IMR-90 (cell line): Measurements from ENCODE around the gene ZNF385B. TPM values are rescaled to one million over a fixed set of nuclear protein-coding genes. Genes with fewer than 3 reads are reported as not detected.
A peak's percentile ranks its signal among the peaks of the same experiment; 100 is the strongest.

ENCODE experiments used
- ATAC-seq: fragments of 200-7000 bp; cut with Tn5 transposase; 2 replicates; pipeline ENCODE4 v1.9.1; 2020; ENCODE audit warnings: low read depth, mild to moderate bottlenecking, moderate library complexity
- BruUV-seq: library from RNA; stranded (reverse); fragments of 400-500 nt; replicated peaks from 2 replicates; lab custom pipeline; 2021; lab: Mats Ljungman, UMichigan
- CTCF ChIA-PET: fragments of 300-600 bp; formaldehyde crosslinking; extraction: SDS; loops from one replicate; lab custom pipeline; 2021; ENCODE audit warnings: antibody characterized with exemption; lab: Yijun Ruan, JAX
- POLR2A ChIA-PET: fragments of 300-600 bp; sonication (Branson Sonifier 250); formaldehyde crosslinking; loops from one replicate; lab custom pipeline; 2022; ENCODE audit warnings: antibody characterized with exemption; ENCODE audit not compliant: unreplicated experiment; lab: Charles Lee
- DNase-seq: peaks from one replicate; pipeline ENCODE4 v3.0.0; 2013
- H2AFZ ChIP-seq: replicated peaks from 2 replicates; pipeline ENCODE3; 2013; ENCODE audit warnings: low read length, mild to moderate bottlenecking; ENCODE audit not compliant: poor library complexity
- H2AK5ac ChIP-seq: 2 replicates; pipeline ENCODE4 v1.6.1; 2013; ENCODE audit warnings: low read depth, low read length, inconsistent platforms
- H2AK9ac ChIP-seq: replicated peaks from 2 replicates; pipeline ENCODE3; 2013; ENCODE audit warnings: mild to moderate bottlenecking, low read depth, low read length, moderate library complexity; ENCODE audit not compliant: poor library complexity
- H2BK120ac ChIP-seq: 2 replicates; pipeline ENCODE4 v1.6.1; 2013; ENCODE audit warnings: low read depth, low read length, inconsistent platforms
- H2BK15ac ChIP-seq: 3 replicates; pipeline ENCODE4 v1.6.1; 2013; ENCODE audit warnings: low read depth, low read length, inconsistent platforms
- H2BK20ac ChIP-seq: 2 replicates; pipeline ENCODE4 v1.6.1; 2013; ENCODE audit warnings: low read depth, mild to moderate bottlenecking, inconsistent platforms, low read length, moderate library complexity
- H2BK5ac ChIP-seq: 2 replicates; pipeline ENCODE4 v1.6.1; 2013; ENCODE audit warnings: mild to moderate bottlenecking, low read depth, low read length, inconsistent platforms; ENCODE audit not compliant: poor library complexity, severe bottlenecking
- H3K14ac ChIP-seq: replicated peaks from 2 replicates; pipeline ENCODE4 v1.6.1; 2013; ENCODE audit warnings: low read depth, low read length, inconsistent platforms
- H3K18ac ChIP-seq: 2 replicates; pipeline ENCODE4 v1.6.1; 2013; ENCODE audit warnings: low read depth, low read length, control low read depth
- H3K23ac ChIP-seq: 2 replicates; pipeline ENCODE4 v1.6.1; 2013; ENCODE audit warnings: low read depth, low read length, inconsistent platforms
- H3K27ac ChIP-seq: 2 replicates; pipeline ENCODE4 v1.5.1; 2013; ENCODE audit warnings: mild to moderate bottlenecking, control low read depth, low read length; ENCODE audit not compliant: insufficient read depth
- H3K27me3 ChIP-seq: 2 replicates; pipeline ENCODE4 v1.6.1; 2013; ENCODE audit warnings: low read length; ENCODE audit not compliant: control insufficient read depth, insufficient read depth
- H3K36me3 ChIP-seq: 2 replicates; pipeline ENCODE4 v1.6.1; 2013; ENCODE audit warnings: low read length, mixed read lengths; ENCODE audit not compliant: control insufficient read depth, insufficient read depth
- H3K4ac ChIP-seq: 2 replicates; pipeline ENCODE4 v1.6.1; 2013; ENCODE audit warnings: low read depth, low read length, inconsistent platforms
- H3K4me1 ChIP-seq: 2 replicates; pipeline ENCODE4 v1.6.1; 2013; ENCODE audit warnings: low read length, mixed read lengths; ENCODE audit not compliant: control insufficient read depth, insufficient read depth
- H3K4me2 ChIP-seq: 2 replicates; pipeline ENCODE4 v1.6.1; 2013; ENCODE audit warnings: low read depth, mild to moderate bottlenecking, control low read depth, low read length, moderate library complexity
- H3K4me3 ChIP-seq: 2 replicates; pipeline ENCODE4 v1.5.1; 2013; ENCODE audit warnings: low read depth, mild to moderate bottlenecking, control low read depth, low read length, moderate library complexity; ENCODE audit not compliant: insufficient read depth
- H3K56ac ChIP-seq: 2 replicates; pipeline ENCODE4 v1.6.1; 2013; ENCODE audit warnings: low read length, inconsistent platforms; ENCODE audit not compliant: insufficient read depth; ENCODE audit errors: extremely low read depth
- H3K79me1 ChIP-seq, 2 experiments: 2 replicates each; pipeline ENCODE4 v1.6.1; 2013; ENCODE audit warnings: low read length in 2 of 2, inconsistent platforms in 1 of 2, low read depth in 1 of 2
- H3K9ac ChIP-seq: 2 replicates; pipeline ENCODE4 v1.6.1; 2013; ENCODE audit warnings: low read depth, low read length, control low read depth
- H3K9me1 ChIP-seq: 2 replicates; pipeline ENCODE4 v1.6.1; 2013; ENCODE audit warnings: low read length, inconsistent platforms; ENCODE audit not compliant: insufficient read depth
- H3K9me3 ChIP-seq: 2 replicates; pipeline ENCODE4 v1.6.1; 2013; ENCODE audit warnings: low read length; ENCODE audit not compliant: control insufficient read depth, insufficient read depth
- H4K20me1 ChIP-seq: 2 replicates; pipeline ENCODE4 v1.6.1; 2013; ENCODE audit warnings: low read length, inconsistent platforms; ENCODE audit not compliant: insufficient read depth
- H4K5ac ChIP-seq: 2 replicates; pipeline ENCODE4 v1.6.1; 2013; ENCODE audit warnings: mild to moderate bottlenecking, low read depth, low read length, control low read depth
- H4K8ac ChIP-seq, 2 experiments: 2 replicates each; pipeline ENCODE4 v1.6.1; 2013; ENCODE audit warnings: low read depth in 2 of 2, low read length in 2 of 2, control low read depth in 1 of 2, inconsistent platforms in 1 of 2
- H4K91ac ChIP-seq: 2 replicates; pipeline ENCODE4 v1.6.1; 2013; ENCODE audit warnings: low read depth, low read length, inconsistent platforms; ENCODE audit not compliant: insufficient read depth
- BHLHE40 ChIP-seq: fragments of 150-350 bp; IDR thresholded peaks from 2 replicates; pipeline ENCODE4 v1.6.1; 2016; ENCODE audit warnings: mild to moderate bottlenecking, low read depth, low read length
- CEBPB ChIP-seq: IDR thresholded peaks from 2 replicates; pipeline ENCODE4 v1.6.1; 2012; ENCODE audit warnings: low read depth, low read length, improper control_type of control experiment
- CHD1 ChIP-seq: IDR thresholded peaks from 2 replicates; pipeline ENCODE4 v1.6.1; 2012; ENCODE audit warnings: low read depth, low read length, improper control_type of control experiment
- FOS ChIP-seq: fragments of 150-350 bp; IDR thresholded peaks from 2 replicates; pipeline ENCODE4 v1.6.1; 2016; ENCODE audit warnings: low read depth, low read length
- MAFK ChIP-seq: IDR thresholded peaks from 2 replicates; pipeline ENCODE4 v1.6.1; 2012; ENCODE audit warnings: low read depth, low read length, improper control_type of control experiment
- MAZ ChIP-seq: IDR thresholded peaks from 2 replicates; pipeline ENCODE4 v1.6.1; 2012; ENCODE audit warnings: low read depth, mild to moderate bottlenecking, low read length, improper control_type of control experiment, moderate library complexity, borderline replicate concordance
- MXI1 ChIP-seq: IDR thresholded peaks from 2 replicates; pipeline ENCODE4 v1.6.1; 2012; ENCODE audit warnings: low read depth, mild to moderate bottlenecking, low read length, moderate library complexity, borderline replicate concordance
- NFE2L2 ChIP-seq: fragments of 150-350 bp; IDR thresholded peaks from 2 replicates; pipeline ENCODE4 v1.6.1; 2016; ENCODE audit warnings: low read depth, mild to moderate bottlenecking, low read length
- POLR2A ChIP-seq: IDR thresholded peaks from 2 replicates; pipeline ENCODE4 v1.6.1; 2012; ENCODE audit warnings: mild to moderate bottlenecking, low read depth, low read length
- RAD21 ChIP-seq: IDR thresholded peaks from 2 replicates; pipeline ENCODE4 v1.6.1; 2012; ENCODE audit warnings: low read length, improper control_type of control experiment
- RCOR1 ChIP-seq: IDR thresholded peaks from 2 replicates; pipeline ENCODE4 v1.6.1; 2012; ENCODE audit warnings: mild to moderate bottlenecking, low read length, improper control_type of control experiment; ENCODE audit not compliant: insufficient replicate concordance
- RFX5 ChIP-seq: IDR thresholded peaks from 2 replicates; pipeline ENCODE4 v1.8.0; 2012; ENCODE audit warnings: low read depth, mild to moderate bottlenecking, low read length, moderate library complexity
- SMC3 ChIP-seq: fragments of 150-350 bp; IDR thresholded peaks from 2 replicates; pipeline ENCODE4 v1.6.1; 2016; ENCODE audit warnings: low read depth, mild to moderate bottlenecking, antibody characterized with exemption, low read length, moderate library complexity
- WGBS, 2 experiments: methylation state at CpG; one replicate each; pipeline versions ENCODE4 v1.1.5 to v1.1.7; 2013; ENCODE audit warnings: missing lambda C conversion rate in 2 of 2; ENCODE audit not compliant: insufficient read length in 1 of 2; ENCODE audit errors: extremely low coverage in 2 of 2; 5-methylcytosine and 5-hydroxymethylcytosine counted together
- dilution Hi-C: fragments of 300-500 bp; cut with HindIII; formaldehyde crosslinking; loops from one replicate; pipeline ENCODE4 v1.14.3; 2018; ENCODE audit warnings: low sequenced_read_pairs; ENCODE audit not compliant: unreplicated experiment
- in situ Hi-C: fragments of 300-500 bp; cut with MboI; formaldehyde crosslinking; loops from 3 replicates; pipeline ENCODE4 v1.14.3; 2019; ENCODE audit warnings: low sequenced_read_pairs, inconsistent platforms, mixed read lengths
- intact Hi-C: fragments of 100-400 bp; cut with micrococcal nuclease; formaldehyde crosslinking; loops from 2 replicates; pipeline ENCODE4 v1.10.0; 2022
- polyA plus RNA-seq, 3 experiments: library from polyadenylated mRNA; depleted of rRNA; stranded (reverse); fragments of >200 nt; gene quantifications; 2 replicates each; pipeline ENCODE4 v1.2.3, GENCODE V29; 2012; ENCODE audit warnings: low replicate concordance in 1 of 3
- total RNA-seq: library from RNA; depleted of rRNA; stranded (reverse); fragments of >200 nt; gene quantifications from 2 replicates; pipeline ENCODE4 v1.2.3, GENCODE V29; 2012
- TF ChIP-seq, protein P1 (sequence below): fragments of 150-350 bp; IDR thresholded peaks from 2 replicates; pipeline ENCODE4 v1.6.1; 2017; ENCODE audit warnings: mild to moderate bottlenecking, antibody characterized with exemption, low read length, low read depth
- TF ChIP-seq, protein P2 (sequence below): fragments of 150-350 bp; IDR thresholded peaks from 2 replicates; pipeline ENCODE4 v1.6.1; 2016; ENCODE audit warnings: low read depth, mild to moderate bottlenecking, low read length, moderate library complexity, borderline replicate concordance

ZNF385B gene
- total and polyA plus RNA-seq, 2 of the 4 experiments (the other 2 are of a cell fraction), result not detected

DNA sequence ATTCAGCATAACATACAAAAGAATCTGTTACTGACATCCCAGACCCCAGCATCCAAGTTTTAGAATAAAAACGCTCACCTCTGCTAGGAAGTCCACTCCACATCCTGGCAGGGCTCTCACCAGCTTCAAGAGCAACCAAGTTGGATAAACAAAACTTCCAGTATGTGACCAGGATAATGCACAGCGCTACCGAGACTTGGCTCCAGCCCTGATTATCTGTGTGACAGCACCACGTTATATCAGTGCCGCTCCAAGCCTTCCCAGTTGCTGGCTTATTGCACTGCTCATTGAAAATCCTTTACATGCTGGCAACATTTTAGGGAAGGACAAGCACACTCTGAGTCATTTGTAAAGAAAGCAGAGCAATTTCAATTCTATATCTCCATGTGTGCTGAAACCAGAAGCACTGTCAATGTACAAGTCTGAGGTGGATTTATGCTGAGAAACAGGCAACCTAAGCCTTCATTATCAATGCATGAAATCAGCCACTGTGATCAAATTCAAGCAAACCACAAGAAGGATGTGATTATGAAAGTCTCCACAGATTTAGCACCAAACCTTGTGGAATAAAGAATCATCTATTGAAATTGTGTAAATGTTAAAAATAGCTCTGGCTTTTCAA, 115.7 kb downstream of the ZNF385B start:
- Histone ChIP-seq H3K4me2 (no peak overlapping the region), H3K4me1 (peaks cover 2% of the 10 kb centered on the region), H3K23ac (0 out of 2 replicates have a peak overlapping the region, but pooled peaks have one; percentile 24), H3K27me3 (no peaks in the 10 kb centered on the region), H3K9me1 (no peaks in the 10 kb centered on the region), H4K91ac (no peak overlapping the region), H2BK5ac (no peak overlapping the region), H2BK20ac (no peak overlapping the region), H2AFZ (peak overlapping the region; percentile 83), H4K8ac (0 out of 4 replicates have a peak overlapping the region, but pooled peaks of 1 of the 2 experiments have one; percentile 12), H2AK5ac (no peak overlapping the region), H3K4me3 (no peak overlapping the region), H3K9ac (no peak overlapping the region), H2AK9ac (no peak overlapping the region), H4K20me1 (no peaks in the 10 kb centered on the region), H3K79me1 (no peaks in the 10 kb centered on the region), H3K14ac (peak overlapping the region; percentile 41), H3K9me3 (no peaks in the 10 kb centered on the region), H3K4ac (no peak overlapping the region), H3K27ac (no peak overlapping the region), H2BK120ac (peak overlapping the region; percentile 19; the same call in 1 of the 2 replicates), H3K56ac (no peak overlapping the region), H2BK15ac (no peak overlapping the region; the same call in 2 of the 3 replicates), H3K36me3 (no peaks in the 10 kb centered on the region), H3K18ac (no peak overlapping the region), H4K5ac (no peak overlapping the region)
- peak; percentile 16; the same call in 1 of the 2 replicates for ATAC-seq
- ChIA-PET POLR2A (no interaction called here), CTCF (interaction anchor here (1.2 kb wide), 1 partner anchor 311 kb away, joined by 4 read pairs; no protein-coding TSS in a partner anchor)
- no TSS peak for BruUV-seq
- peak; percentile 17 for DNase-seq
- intact Hi-C loops (loop anchor here (5.0 kb wide), 1 partner anchor 133 kb away; no protein-coding TSS in a partner anchor), dilution Hi-C loops (no loop called here), in situ Hi-C loops (no loop called here)
- WGBS, 2 experiments, result 10% methylated on average over 2 of the region's 5 CpGs; no CpG with 5 or more reads in 1 of the 2 experiments
- TF ChIP-seq POLR2A (no peak), RFX5 (no peak), MAZ (no peak), RAD21 (no peak), RCOR1 (no peak), MXI1 (no peak), CEBPB (no peak), SMC3 (no peak), MAFK (no peak), NFE2L2 (no peak), CHD1 (no peak), BHLHE40 (no peak), FOS (no peak)
- TF ChIP-seq, protein P1, sequence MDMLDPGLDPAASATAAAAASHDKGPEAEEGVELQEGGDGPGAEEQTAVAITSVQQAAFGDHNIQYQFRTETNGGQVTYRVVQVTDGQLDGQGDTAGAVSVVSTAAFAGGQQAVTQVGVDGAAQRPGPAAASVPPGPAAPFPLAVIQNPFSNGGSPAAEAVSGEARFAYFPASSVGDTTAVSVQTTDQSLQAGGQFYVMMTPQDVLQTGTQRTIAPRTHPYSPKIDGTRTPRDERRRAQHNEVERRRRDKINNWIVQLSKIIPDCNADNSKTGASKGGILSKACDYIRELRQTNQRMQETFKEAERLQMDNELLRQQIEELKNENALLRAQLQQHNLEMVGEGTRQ, result no peak
- TF ChIP-seq, protein P2, sequence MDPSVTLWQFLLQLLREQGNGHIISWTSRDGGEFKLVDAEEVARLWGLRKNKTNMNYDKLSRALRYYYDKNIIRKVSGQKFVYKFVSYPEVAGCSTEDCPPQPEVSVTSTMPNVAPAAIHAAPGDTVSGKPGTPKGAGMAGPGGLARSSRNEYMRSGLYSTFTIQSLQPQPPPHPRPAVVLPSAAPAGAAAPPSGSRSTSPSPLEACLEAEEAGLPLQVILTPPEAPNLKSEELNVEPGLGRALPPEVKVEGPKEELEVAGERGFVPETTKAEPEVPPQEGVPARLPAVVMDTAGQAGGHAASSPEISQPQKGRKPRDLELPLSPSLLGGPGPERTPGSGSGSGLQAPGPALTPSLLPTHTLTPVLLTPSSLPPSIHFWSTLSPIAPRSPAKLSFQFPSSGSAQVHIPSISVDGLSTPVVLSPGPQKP, result no peak
